Upper lobe of left lung (tissue), 6 donors: Measurements from ENCODE around the gene FRYL. TPM values are rescaled to one million over a fixed set of nuclear protein-coding genes. Genes with fewer than 3 reads are reported as not detected.

Experiments
- ATAC-seq, 2 donors: fragments of 200-7000 bp; cut with Tn5 transposase; one replicate each; pipeline ENCODE4 v1.9.1; 2022; ENCODE audit warnings: mild to moderate bottlenecking in 2 of 2, moderate library complexity in 2 of 2; ENCODE audit not compliant: low FRiP score in 2 of 2
- DNase-seq, 2 donors: peaks; one replicate each; pipeline ENCODE4 v3.0.0-alpha.2; 2019 to 2020
- H3K27ac ChIP-seq, 4 donors: fragments of 200-600 bp; sonication (generic); one replicate each; pipeline ENCODE4 v1.5.1; 2016 to 2019
- H3K27me3 ChIP-seq, 4 donors: fragments of 200-600 bp; sonication (generic); one replicate each; pipeline ENCODE4 v1.5.1; 2017 to 2019
- H3K36me3 ChIP-seq, 4 donors: fragments of 200-600 bp; sonication (generic); one replicate each; pipeline ENCODE4 v1.5.1; 2016 to 2019
- H3K4me1 ChIP-seq, 4 donors: fragments of 200-600 bp; sonication (generic); one replicate each; pipeline ENCODE4 v1.5.1; 2018 to 2019
- H3K4me3 ChIP-seq, 4 donors: fragments of 200-600 bp; sonication (generic); one replicate each; pipeline ENCODE4 v1.5.1; 2017 to 2019; ENCODE audit warnings: mild to moderate bottlenecking in 2 of 4, moderate library complexity in 1 of 4
- H3K9me3 ChIP-seq, 4 donors: fragments of 200-600 bp; sonication (generic); one replicate each; pipeline ENCODE4 v1.5.1; 2018 to 2019
- CTCF ChIP-seq, 6 experiments: fragments of 450-650 bp in 4 of 6; fragments of 200-600 bp in 2 of 6; sonication (generic) in 2 of 6; IDR thresholded peaks; one replicate each; pipeline ENCODE4 v1.5.1; 2016 to 2019; ENCODE audit warnings: antibody characterized with exemption in 6 of 6
- EP300 ChIP-seq, 4 donors: sonication (generic); formaldehyde crosslinking; IDR thresholded peaks; one replicate each; pipeline ENCODE4 v1.5.1; 2017; ENCODE audit warnings: antibody characterized with exemption in 4 of 4, control low read depth in 2 of 4
- POLR2A ChIP-seq, 4 donors: fragments of 450-650 bp; IDR thresholded peaks; one replicate each; pipeline ENCODE4 v1.5.1; 2016 to 2017; ENCODE audit warnings: antibody characterized with exemption in 4 of 4, mild to moderate bottlenecking in 2 of 4
- POLR2AphosphoS5 ChIP-seq, 2 donors: sonication (generic); formaldehyde crosslinking; IDR thresholded peaks; one replicate each; pipeline ENCODE4 v1.5.1; 2017; ENCODE audit warnings: antibody characterized with exemption in 2 of 2
- WGBS, 2 donors: methylation state at CpG; one replicate each; pipeline ENCODE4 v1.1.5; 2017 to 2018; 5-methylcytosine and 5-hydroxymethylcytosine counted together
- total RNA-seq, 6 donors: library from RNA; depleted of rRNA in 4 of 6; stranded (reverse); fragments of >200 nt in 4 of 6; gene quantifications; one replicate each; pipeline versions ENCODE4 v1.1.0 to v1.2.1, GENCODE V29; 2016 to 2021
- donor health status: DM: no; HTN: no; CAD: no; lungs with moderate emphysema.
- donor health status: DM: no; HTN: yes; CAD: no; lungs with severe emphysema.

Gene FRYL
- total RNA-seq, 6 donors from 2014 or later = 48.6 to 96.9 (median 69.2) TPM

- Histone ChIP-seq H3K9me3 (no peaks in the 10 kb centered on the region), H3K4me1 (no peaks in the 10 kb centered on the region), H3K27ac (no peak overlapping the region), H3K27me3 (no peaks in the 10 kb centered on the region), H3K4me3 (no peak overlapping the region), H3K36me3 (peaks cover 0 to 18% (median 2%) of the 10 kb centered on the region in 4 donors)
- 76 to 90% methylated on average over 2 of the region's 2 CpGs for WGBS, 2 donors
- DNase-seq (no peak), ATAC-seq (no peak)
- TF ChIP-seq EP300 (IDR thresholded peaks at IDR 0.05) (no peak), CTCF (IDR thresholded peaks at IDR 0.05) (no peak)
These were observed 159.2 kb downstream of the FRYL start for GRCh38 chr4:48620831-48621230.

GRCh38 chr4:48620093-48620492 lies 160.0 kb downstream of the FRYL start:
- peaks cover 0 to 18% (median 2%) of the 10 kb centered on the region in 4 donors for H3K36me3 ChIP-seq
- H3K9me3 ChIP-seq = no peaks in the 10 kb centered on the region
- H3K27me3 ChIP-seq = no peaks in the 10 kb centered on the region
- DNase-seq (no peak), ATAC-seq (no peak)
- 50 to 93% methylated on average over 1 of the region's 1 CpG for WGBS, 2 donors
- H3K27ac ChIP-seq = no peak overlapping the region
- TF ChIP-seq EP300 (IDR thresholded peaks at IDR 0.05) = no peak
- TF ChIP-seq POLR2AphosphoS5 (IDR thresholded peaks at IDR 0.05) = no peak
- TF ChIP-seq CTCF (IDR thresholded peaks at IDR 0.05) = no peak
- no peak for TF ChIP-seq POLR2A (IDR thresholded peaks at IDR 0.05)
- H3K4me1 ChIP-seq = no peaks in the 10 kb centered on the region
- no peak overlapping the region for H3K4me3 ChIP-seq

DNA sequence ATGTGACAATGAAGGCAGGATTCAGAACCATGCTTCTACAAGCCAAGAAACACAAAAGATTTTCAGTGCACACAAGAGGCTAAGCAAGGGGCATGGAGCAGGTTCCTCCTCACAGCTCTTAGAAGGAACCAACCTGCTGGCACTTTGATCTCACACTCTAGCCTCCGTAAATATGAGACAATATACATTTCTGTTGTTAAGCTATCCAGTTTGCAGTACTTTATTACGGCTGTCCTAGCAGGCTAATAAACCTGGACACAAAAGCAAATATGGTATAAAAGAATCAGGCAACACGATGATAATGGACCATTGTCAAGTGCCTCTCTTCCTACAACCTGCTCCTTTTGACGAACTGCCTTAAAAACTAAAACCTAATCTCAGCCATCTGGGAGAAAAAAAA lies 175.6 kb downstream of the FRYL start:
- DNase-seq = no peak
- Histone ChIP-seq H3K27ac (no peak overlapping the region), H3K4me3 (no peak overlapping the region), H3K4me1 (peaks cover 0 to 7% (median 0%) of the 10 kb centered on the region in 4 donors), H3K27me3 (no peaks in the 10 kb centered on the region), H3K9me3 (no peaks in the 10 kb centered on the region), H3K36me3 (peaks cover 0 to 25% (median 3%) of the 10 kb centered on the region in 4 donors)
- WGBS, 2 donors = 67 to 73% methylated on average over 4 of the region's 4 CpGs
- no peak for ATAC-seq
- TF ChIP-seq POLR2A (IDR thresholded peaks at IDR 0.05) (no peak), CTCF (IDR thresholded peaks at IDR 0.05) (no peak), EP300 (IDR thresholded peaks at IDR 0.05) (no peak), POLR2AphosphoS5 (IDR thresholded peaks at IDR 0.05) (no peak)

DNA sequence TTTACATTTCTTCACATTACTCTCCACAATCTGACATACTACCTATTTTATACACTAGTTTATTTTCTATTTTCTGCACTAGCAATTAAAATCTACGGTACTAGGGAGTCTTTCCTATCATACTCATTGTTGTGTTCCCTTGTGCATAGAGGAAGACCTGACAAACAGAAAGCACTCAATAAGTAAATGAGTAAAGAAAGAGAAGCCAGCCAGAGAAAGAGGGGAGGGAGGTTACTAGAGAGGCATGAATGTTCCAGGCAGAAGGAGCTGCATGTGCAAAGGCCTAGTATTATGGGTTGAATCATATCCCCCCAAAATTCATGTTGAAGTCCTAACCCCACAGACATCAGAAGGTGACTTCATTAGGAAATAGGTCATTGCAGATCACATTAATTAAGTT lies 176.0 kb downstream of the FRYL start:
- no peak for TF ChIP-seq POLR2A (IDR thresholded peaks at IDR 0.05)
- TF ChIP-seq EP300 (IDR thresholded peaks at IDR 0.05) = no peak
- no peak for TF ChIP-seq POLR2AphosphoS5 (IDR thresholded peaks at IDR 0.05)
- TF ChIP-seq CTCF (IDR thresholded peaks at IDR 0.05) = no peak
- H3K9me3 ChIP-seq = no peaks in the 10 kb centered on the region
- no peak overlapping the region for H3K4me3 ChIP-seq
- no peaks in the 10 kb centered on the region for H3K27me3 ChIP-seq
- ATAC-seq (no peak), DNase-seq (no peak)
- peaks cover 0 to 23% (median 2%) of the 10 kb centered on the region in 4 donors for H3K36me3 ChIP-seq
- H3K4me1 ChIP-seq = peaks cover 0 to 7% (median 0%) of the 10 kb centered on the region in 4 donors
- WGBS, 2 donors = 80 to 92% methylated on average over 1 of the region's 1 CpG
- no peak overlapping the region for H3K27ac ChIP-seq

DNA sequence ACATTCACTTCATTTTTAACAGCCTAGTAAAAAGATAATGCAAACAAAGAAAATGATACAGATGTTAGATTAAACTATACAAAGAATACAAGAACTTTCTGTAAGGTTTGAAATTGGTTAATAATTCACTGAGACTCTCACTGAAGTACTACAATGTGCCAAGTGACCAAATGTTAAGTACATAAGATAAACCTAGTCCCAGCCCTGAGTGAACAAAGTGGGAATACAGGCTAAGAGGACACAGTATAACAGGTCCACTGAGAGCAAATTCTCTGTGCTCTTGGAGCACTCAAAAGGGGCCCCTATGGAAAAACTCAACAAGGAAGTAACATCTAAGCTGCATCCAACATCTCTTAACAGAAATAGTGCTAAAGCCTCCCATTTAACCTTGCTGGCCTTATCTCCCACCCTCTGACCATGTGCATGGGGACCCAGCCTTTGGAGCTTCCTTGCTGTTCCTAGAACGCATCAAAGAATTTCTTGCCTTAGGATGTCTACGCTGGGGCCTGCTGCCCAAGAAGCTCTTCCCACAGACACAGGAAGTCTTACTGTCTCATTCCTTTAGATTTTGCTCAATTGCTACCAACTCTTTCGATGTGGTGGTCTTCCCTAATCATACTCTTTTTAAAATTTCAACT lies 176.6 kb downstream of the FRYL start:
- DNase-seq (no peak), ATAC-seq (peak; percentile 47 to 72)
- WGBS, 2 donors = 86 to 93% methylated on average over 3 of the region's 3 CpGs
- TF ChIP-seq POLR2A (IDR thresholded peaks at IDR 0.05) = no peak
- no peak for TF ChIP-seq EP300 (IDR thresholded peaks at IDR 0.05)
- TF ChIP-seq POLR2AphosphoS5 (IDR thresholded peaks at IDR 0.05) = no peak
- no peak for TF ChIP-seq CTCF (IDR thresholded peaks at IDR 0.05)
- Histone ChIP-seq H3K27me3 (no peaks in the 10 kb centered on the region), H3K27ac (peak overlapping the region in 1 of 4 donors; percentile 17), H3K4me3 (no peak overlapping the region), H3K36me3 (peaks cover 0 to 24% (median 2%) of the 10 kb centered on the region in 4 donors), H3K4me1 (peaks cover 0 to 7% (median 0%) of the 10 kb centered on the region in 4 donors), H3K9me3 (no peaks in the 10 kb centered on the region)
